Kidney epithelial cell (primary cell): ENCODE results near the gene HSPB9. TPM values are rescaled to one million over a fixed set of nuclear protein-coding genes. Genes with fewer than 3 reads are reported as not detected.
"Not testable (repeated sequence)": the region's sequence is repeated elsewhere in the genome, so short reads cannot be mapped to it uniquely, and the experiment has no call there.

Experiments
- DNase-seq: peaks from one replicate; pipeline ENCODE4 v3.0.0-alpha.2; 2010; ENCODE audit warnings: low read depth
- H3K27me3 ChIP-seq: 2 replicates; pipeline ENCODE4 v1.6.0; 2011; ENCODE audit warnings: low read length; ENCODE audit not compliant: control insufficient read depth, insufficient read depth
- H3K36me3 ChIP-seq: 2 replicates; pipeline ENCODE4 v1.5.1; 2011; ENCODE audit warnings: low read length; ENCODE audit not compliant: control insufficient read depth, insufficient read depth
- H3K4me3 ChIP-seq: 2 replicates; pipeline ENCODE4 v1.5.1; 2011; ENCODE audit warnings: low read depth, mild to moderate bottlenecking, control low read depth, low read length
- CTCF ChIP-seq: IDR thresholded peaks from 2 replicates; pipeline ENCODE4 v1.5.1; 2011; ENCODE audit warnings: mild to moderate bottlenecking, moderate library complexity, low read length, control low read depth, inconsistent platforms; ENCODE audit not compliant: insufficient read depth, poor library complexity, severe bottlenecking
- total RNA-seq: library from RNA; depleted of rRNA; stranded (reverse); fragments of >200 nt; gene quantifications from 2 replicates; pipeline ENCODE4 v1.2.3, GENCODE V29; 2015

Gene HSPB9
- total RNA-seq, 1 donor from 2014 or later = not detected

GRCh38 chr17:42133461-42134041 is 10.9 kb downstream of the HSPB9 start:
- no peaks in the 10 kb centered on the region for H3K27me3 ChIP-seq
- TF ChIP-seq CTCF = no peak
- no peak for DNase-seq
- no peak overlapping the region for H3K4me3 ChIP-seq
- no peaks in the 10 kb centered on the region for H3K36me3 ChIP-seq

- no peak for DNase-seq
- H3K36me3 ChIP-seq = no peaks in the 10 kb centered on the region
Measured at GRCh38 chr17:42135151-42135550, 12.5 kb downstream of the HSPB9 start.

GRCh38 chr17:42135664-42136653 is 13.4 kb downstream of the HSPB9 start:
- Histone ChIP-seq H3K4me3 (no peak overlapping the region), H3K36me3 (no peaks in the 10 kb centered on the region), H3K27me3 (no peaks in the 10 kb centered on the region)
- no peak for TF ChIP-seq CTCF
- DNase-seq = no peak

More at GRCh38 chr17:42135151-42135550, 12.5 kb downstream of the HSPB9 start:
- TF ChIP-seq CTCF = no peak
- Histone ChIP-seq H3K4me3 (no peak overlapping the region), H3K27me3 (no peaks in the 10 kb centered on the region)

- H3K27me3 ChIP-seq = no peaks in the 10 kb centered on the region
- no peak for TF ChIP-seq CTCF
- H3K4me3 ChIP-seq = no peak overlapping the region
- no peaks in the 10 kb centered on the region for H3K36me3 ChIP-seq
- no peak for DNase-seq
Measured at GRCh38 chr17:42136654-42137051, 14.0 kb downstream of the HSPB9 start.

- no peak overlapping the region for H3K4me3 ChIP-seq
- no peaks in the 10 kb centered on the region for H3K36me3 ChIP-seq
- DNase-seq = no peak
- no peaks in the 10 kb centered on the region for H3K27me3 ChIP-seq
- no peak for TF ChIP-seq CTCF
Measured at GRCh38 chr17:42138749-42139492, 16.3 kb downstream of the HSPB9 start.

GRCh38 chr17:42140690-42141089 is 18.1 kb downstream of the HSPB9 start:
- H3K4me3 ChIP-seq, DNase-seq, H3K27me3 ChIP-seq, H3K36me3 ChIP-seq: not testable (repeated sequence)
